Measurements from ENCODE around the gene FAXC.
"Not testable (repeated sequence)": the region's sequence is repeated elsewhere in the genome, so short reads cannot be mapped to it uniquely, and the experiment has no call there.

FAXC gene

DNA sequence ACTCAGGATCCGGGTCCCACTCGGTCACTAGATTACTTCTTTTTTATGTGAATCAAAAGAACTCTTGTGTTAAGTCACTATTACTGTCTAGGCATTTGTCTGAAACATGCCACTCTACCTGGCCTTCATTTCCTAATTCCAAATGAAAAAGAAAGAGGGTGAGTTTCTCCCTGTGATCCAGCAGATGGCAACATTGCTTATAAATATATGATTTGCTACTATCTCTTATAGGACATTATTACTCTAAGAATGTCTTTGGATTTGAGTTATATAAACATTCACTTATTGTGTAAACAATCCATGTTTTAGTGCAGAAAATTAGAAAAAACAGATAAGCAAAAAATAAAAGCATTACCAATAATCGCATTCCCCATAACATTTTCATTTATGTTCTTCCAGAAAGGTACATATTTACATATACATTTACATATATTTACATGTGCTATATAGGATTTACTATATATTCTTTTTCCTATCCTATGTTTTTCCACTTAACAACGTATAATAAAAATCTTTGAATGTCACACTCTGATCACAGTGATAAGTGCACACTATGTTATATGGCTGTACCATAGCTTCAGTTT, 66.9 kb downstream of the FAXC start:
- DNase-seq = peak; percentile 41

DNA sequence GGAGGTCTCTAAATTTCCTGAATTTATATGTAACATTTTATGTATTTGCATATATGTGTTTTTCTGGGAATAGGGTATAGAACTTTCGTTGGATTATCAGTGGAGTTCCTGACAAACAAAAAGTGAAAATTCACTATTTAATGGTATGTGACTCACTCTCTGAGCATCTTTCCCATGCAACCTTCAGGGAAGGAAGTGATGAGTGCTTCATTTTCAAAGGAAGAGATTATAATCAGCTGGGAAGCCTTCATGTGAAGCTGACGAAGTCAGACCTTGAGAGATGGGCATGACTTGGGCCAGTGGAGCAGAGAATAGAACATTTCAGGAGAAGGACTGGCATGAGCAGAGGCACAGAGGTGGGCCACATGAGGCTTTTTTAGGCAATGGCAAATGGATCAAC, 72.7 kb downstream of the FAXC start:
- no peak for DNase-seq

DNA sequence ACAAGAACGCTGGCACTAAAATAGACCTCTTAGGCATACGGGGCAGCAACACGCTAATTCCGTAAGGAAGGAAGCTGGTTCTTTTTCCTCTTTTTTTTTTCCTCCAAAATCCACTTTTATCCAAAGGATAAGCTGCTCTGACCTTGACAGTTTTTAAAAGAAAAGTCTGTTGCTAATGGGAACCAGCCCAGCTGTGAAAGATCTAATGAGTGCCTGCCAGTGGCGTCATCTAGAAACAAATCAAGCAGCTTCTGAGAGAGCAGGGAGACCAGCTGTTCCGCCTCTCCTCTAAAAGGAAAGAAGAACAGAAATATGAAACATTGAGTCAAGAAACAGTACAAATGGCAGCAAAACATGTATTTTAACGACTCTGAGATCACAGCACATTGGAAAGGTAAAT, 78.6 kb downstream of the FAXC start:
- DNase-seq = no peak

DNA sequence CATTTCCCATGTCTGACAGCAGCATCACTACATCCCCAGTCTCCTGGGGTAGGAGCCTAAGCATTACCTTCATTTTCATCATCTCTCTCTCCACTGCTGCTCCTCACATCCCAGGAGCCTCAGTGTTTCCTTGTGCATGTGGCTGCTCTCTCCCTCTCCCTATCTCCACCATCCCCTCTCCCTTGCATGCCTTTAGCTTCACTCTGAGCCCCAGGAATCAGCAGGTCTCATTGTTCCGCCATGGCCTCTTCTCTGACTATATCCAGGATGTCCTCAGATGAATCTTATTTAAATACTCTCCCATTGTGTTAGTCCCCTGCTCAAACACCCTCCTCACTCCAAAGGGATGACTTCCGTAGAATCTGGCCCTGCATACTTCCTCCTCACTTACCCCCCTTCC, 79.4 kb downstream of the FAXC start:
- DNase-seq = no peak

DNA sequence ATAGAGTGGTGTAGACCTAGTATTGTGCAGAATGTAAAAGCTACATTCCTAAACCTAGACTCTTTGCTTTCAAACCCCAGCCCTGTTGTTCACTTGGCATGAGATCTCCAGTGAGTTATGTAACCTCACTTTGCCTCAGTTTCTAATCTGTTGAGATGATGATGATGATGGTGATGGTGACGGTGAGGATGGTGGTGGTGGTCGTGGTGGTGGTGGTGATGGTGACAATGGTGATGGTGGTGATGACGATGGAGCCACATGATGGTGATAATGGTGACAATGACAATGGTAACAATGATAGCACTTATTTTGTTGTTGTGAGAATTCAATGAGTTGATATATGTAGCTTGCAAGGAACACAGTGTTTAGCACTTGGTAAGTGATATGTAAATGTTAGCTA, 80.3 kb downstream of the FAXC start:
- DNase-seq = no peak

DNA sequence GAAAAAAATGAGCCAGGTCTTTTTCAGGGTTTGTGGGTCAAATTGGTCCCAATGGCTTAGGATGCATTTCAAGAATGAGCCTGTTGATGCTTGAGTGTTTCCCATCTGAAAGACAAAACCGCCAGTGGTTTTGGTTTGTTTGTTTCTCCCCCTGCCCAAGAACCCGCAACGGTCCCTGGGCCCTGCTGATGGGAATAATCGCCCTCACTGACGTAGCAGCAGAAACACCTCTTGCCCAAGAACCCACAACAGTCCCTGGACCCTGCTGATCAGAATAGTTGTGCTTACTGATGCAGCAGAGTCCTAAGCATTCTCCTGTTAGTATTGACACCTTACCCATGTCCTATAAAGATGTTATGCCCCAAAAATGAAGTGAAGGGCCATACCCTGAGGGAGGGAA, 82.5 kb downstream of the FAXC start:
- DNase-seq = not testable (repeated sequence)

DNA sequence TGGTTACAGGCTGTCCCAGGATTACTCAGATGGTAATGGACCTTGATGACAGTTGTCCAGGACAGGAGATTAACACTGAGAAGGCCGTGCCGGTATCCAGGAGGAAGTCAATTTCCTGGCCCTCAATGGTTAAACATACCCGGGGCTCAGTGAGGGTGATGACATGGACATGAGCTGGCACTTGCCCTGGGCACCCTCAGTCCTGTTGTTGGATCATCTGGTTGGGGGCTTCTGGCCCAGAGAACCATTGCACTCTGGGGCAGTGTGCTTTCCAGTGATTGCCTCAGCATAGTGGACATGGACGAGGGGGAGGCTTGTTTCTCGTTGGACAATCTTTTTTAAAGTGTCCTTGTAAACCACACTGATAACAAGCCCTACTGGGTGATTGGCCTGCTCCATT, 84.0 kb downstream of the FAXC start:
- not testable (repeated sequence) for DNase-seq

DNA sequence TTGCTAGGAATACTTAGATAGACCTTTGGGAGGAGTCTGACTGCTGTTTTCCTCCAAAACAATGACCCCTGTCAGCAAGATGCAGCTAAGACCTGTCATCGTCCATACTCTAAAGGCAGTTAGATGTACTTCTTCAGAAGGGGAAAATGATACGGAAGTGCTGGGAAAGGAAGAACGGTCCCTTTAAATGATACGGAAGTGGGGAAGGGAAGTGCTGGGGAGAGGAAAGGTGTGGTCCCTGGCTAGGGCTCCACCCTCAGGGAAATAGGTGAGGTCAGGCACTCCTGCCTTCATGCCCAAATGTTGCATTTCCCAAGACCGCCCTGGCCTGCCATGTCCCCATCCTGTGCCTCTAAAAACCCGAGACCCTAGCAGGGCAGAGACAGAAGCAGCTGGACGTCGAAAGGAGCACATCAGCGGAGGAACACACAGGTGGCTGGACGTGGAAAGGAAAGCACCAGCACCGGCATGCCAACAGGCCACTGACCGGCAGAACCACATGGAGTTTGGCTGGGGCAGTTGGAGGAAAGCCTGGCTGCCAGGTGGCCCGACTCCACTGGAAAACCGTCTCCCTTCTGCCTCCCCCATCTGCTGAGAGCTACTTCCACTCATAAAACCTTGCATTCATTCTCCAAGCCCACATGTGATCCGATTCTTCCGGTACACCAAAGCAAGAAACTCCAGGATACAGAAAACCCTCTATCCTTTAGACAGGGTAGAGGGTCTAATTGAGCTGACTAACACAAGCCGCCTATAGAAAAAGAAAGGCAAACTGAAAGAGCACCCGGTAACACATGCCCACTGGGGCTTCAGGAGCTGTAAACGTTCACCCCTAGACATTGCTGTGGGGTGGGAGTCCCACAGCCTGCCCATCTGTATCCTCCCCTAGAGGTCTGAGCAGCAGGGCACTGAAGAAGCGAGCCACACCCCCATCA, 94.6 kb downstream of the FAXC start:
- DNase-seq = no peak

DNA sequence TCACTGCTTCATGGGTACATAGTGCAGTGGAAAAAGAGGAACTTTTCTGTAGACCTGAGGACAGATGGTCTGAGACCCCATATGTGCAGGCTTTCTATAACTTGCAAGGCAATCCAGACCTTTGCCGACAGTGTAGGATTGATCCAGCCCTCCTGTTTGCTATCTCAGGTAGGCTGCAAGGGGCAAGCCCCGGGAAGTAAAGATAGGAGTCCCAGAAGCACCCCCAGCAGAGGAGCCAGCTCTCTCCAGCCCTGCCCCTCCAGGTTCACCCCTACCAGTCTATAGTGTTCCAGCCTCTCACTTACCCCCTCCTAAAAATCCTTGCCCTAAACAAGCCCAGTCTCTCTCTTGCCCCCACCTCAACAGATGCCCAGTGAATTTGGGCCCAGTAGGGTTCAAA, 96.2 kb downstream of the FAXC start:
- DNase-seq = no peak

DNA sequence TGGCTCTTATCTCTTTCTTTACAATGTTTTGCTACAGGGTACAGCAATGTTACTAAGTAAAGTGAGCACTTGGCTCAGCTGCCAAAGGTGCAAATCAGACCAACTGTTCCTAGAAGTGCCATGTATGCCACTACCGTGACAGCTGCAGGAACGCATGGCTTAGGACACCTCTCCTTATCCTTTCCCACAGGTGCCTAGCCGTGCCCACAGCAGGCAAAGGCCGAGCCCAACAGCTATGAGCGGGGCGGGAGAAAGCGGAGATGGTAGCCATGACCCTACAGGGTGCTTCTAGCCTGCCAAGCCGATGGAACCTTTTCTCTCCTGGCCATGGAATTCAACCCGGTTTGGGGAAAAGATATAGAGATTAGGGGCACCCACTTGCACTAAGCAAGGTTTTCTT, 97.1 kb downstream of the FAXC start:
- no peak for DNase-seq

DNA sequence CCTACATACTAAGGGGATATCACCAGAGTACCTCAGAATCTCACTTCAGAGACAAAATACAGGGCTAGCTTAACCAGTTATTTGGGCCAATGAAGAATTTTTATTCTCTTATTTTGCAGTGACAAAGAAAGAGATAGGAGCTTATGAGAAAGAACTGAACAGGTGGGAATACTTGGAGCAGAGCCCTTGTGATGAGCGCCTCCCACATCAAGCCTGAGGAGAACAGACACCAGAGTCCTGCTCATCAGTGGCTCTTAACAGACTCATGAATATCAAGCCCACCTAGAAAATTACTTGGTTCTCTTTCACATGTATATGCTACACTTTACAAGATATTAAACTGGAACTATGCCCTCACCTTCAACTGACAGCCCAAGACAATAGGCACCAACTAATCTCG, 99.0 kb downstream of the FAXC start:
- DNase-seq = no peak

DNA sequence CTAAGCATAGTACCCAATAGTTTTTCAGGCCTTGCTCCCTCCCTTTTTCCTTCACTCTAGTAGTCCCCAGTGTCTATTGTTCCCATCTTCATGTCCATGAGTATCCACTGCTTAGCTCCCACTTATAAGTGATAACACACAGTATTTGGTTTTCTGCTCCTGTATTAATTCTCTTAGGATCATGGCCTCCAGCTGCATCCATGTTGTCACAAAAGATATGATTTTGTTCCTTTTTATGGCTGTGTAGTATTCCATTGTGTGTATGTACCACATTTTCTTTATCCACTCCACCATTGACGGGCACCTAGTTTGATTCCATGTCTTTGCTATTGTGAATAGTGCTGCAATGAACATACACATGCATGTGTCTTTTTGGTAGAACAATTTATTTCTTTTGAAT, 102.9 kb downstream of the FAXC start:
- DNase-seq = no peak

DNA sequence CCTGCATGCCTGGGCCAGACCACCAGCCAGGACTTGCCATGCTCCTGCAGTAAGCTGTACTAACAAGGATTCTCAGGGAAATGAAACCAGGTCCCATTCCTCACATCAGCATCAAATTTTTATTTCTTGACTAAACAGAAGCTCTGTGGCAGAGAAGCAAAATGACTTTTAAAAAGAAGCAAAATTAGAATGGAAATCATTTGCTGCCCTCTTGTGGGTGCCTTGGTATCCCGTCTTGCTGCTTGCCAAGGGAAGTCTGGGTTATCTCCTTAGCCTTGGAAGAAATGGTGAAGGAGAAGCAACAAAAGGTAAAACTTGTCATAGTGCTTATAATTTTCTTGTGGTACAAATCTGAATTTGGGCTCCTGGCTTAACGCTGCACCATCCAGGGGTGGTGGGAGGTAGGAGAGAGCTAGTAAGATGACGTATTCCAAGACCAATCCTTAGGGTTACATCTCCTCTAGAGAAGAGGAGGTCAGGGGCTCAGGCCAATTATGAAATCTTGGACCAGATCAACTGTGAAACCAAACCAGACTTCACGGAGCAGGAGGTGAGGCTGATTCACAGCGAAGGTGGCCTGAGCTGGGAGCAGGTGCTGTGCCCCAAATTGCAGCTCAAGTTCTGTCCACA, 107.5 kb downstream of the FAXC start:
- peak; percentile 27 for DNase-seq

DNA sequence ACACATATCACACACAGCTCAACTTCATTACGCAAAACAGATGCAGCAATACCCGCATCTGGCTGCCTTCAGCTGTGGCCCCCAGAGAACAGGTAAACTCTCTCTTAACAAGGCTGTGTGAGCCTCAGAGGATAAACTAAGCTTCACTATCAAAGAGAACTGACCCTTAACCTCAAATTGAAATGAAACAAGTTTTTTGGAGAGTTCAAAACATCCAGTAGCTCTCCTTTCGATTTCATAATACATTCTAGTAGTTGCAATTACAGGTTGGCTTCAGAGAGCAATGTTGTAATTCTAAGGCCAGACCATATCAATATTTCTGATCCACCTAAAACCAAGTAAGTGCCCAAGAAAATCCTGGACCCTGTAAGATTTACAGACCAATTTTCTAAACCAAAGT, 113.5 kb downstream of the FAXC start:
- DNase-seq = no peak

DNA sequence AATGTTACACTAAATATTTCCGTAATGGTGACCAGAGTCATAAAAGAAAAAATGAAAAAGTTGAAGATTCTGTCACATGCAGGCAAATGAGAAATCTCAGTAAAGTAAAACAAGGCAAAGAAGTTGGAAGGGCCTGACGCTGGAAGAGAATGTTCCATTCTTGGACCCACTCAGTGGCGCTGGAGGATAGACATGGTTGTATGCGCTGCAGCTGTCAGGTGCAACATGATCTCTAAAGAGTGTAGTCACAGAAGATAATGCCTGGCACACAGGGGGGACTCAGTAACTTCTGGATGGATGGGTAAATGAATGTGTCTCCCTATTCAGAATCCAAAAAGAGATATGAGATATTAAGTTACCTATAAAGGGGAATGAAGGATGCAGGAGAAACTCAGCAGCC, 116.3 kb downstream of the FAXC start:
- no peak for DNase-seq

DNA sequence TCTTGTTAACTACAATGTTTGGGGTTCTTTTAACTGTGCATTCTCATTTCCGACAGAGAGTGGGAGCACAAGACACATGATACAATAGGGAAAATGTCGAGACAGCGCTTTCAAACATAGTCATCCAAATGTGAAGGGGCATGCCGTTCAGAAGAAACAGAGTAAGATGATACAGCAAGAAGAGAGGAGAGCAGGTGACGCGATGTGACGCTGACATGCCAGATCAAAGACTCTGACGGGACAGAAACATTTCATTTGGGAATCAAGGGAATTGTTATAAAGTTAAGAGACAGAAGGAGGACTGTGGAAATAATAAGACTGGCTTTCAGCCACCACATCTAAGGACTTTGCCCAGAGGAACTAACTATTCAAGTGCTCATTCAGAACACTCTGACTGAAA, 117.4 kb downstream of the FAXC start:
- DNase-seq = peak; percentile 16

DNA sequence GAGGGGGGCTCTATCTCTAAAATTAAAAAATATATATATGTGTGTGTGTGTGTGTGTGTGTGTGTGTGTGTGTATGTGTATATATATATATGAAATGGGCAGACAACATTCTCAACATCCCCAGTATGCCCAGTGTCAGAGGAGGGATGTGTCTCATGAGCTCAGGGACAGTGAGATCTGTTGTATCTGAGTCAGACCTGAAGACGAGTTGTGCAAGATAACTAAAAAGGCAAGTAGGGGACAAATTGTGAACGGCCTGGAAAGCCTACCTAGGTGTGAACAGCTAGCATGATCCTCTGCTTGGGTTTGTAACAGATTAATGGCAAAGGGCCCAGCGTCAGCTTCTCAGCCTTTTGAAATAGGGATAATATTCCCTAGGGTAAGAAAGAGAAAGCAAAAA, 124.3 kb downstream of the FAXC start:
- no peak for DNase-seq

All from DMS79 treated with DMSO at 0.1 percent for 48 hours (cell line).